ENCODE results near the gene HTR2B. TPM values are rescaled to one million over a fixed set of nuclear protein-coding genes. Genes with fewer than 3 reads are reported as not detected.
"Not testable (repeated sequence)": the region's sequence is repeated elsewhere in the genome, so short reads cannot be mapped to it uniquely, and the experiment has no call there.

Gene HTR2B
- total RNA-seq, 1 donor from 2014 or later, result 4.2 TPM

DNA sequence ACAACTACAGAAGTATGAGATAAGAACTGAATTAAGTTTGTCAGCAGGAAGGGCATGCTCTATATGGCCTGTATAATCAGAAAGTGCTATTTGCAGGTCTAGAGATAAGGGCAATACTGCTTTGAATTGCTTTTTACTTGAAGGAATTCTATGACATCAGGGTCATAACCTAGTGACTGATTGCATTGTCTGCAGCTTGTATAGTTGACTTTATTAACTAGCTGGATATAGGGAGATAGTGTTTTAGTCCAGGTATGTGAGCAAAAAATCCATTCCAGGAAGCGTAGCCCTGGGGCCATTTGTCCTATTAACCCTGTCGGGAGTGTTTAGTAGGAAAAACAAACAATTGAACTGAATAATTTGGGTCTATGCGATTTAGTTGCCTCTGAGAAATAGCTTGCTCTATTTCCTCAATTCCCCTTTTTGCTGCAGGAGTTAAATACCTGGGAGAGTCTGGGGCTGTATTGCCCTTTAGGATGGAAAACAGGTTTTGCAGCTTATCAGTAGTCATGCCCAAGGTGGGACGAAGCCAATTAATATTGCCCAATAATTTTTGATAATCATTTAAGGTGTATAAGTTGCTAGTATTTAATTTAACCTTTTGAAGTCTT lies 30.0 kb downstream of the HTR2B start:
- no peak for DNase-seq (ENCODE audit: low read depth, low spot score)

DNA sequence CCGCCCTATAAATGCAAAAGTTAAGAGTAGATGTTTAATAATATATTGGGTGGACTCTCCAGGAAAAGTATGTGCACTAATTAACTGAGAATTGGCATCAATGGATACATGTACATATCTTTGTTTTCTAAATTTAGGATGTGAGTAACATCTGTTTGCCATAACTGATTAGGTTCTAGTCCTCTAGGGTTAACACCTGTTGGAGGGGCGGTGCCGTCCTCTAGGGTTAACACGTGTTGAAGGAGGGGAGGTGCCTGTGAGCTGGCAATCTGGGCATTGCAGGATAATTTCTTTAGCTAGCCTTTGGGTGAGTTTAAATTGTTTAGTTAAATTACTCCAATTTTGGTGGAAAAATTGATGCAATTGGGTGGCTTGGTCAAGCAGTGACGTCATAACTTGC lies 30.9 kb downstream of the HTR2B start:
- no peak for DNase-seq (ENCODE audit: low read depth, low spot score)

DNA sequence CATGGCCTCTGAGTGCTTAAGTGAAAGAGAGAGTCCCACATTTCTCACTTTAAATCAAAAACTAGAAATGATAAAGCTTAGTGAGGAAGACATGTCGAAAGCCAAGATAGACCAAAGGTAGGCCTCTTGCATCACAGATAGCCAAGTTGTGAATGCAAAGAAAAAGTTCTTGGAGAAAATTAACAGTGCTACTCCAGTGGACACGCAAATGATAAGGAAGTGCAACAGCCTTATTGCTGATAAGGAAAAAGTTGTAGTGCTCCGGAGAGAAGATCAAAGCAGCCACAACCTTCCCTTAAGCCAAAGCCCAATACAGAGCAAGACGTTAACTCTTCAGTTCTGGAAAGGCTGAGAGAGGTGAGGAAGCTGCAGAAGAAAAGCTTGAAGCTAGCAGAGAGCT lies 36.1 kb downstream of the HTR2B start:
- no peak for DNase-seq (ENCODE audit: low read depth, low spot score)

DNA sequence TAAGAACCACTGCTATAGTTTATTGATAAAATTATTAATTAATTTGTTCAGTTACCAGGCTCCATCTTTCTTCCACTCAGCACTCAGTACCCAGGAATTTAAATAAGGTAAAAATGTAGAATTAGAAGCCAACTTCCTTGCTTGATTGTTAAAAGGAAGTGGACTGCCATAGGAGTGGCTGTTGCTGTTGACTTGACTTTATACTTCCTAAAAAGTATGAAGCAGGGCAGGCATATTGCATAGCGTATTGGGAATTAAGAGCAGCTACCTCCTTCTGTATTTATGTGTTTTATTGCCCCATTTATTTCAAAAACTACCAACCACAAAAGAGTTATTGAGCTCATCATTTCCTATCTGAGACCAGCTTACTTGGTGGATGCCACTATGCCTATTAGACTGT lies 40.3 kb downstream of the HTR2B start:
- no peak for DNase-seq (ENCODE audit: low read depth, low spot score)

DNA sequence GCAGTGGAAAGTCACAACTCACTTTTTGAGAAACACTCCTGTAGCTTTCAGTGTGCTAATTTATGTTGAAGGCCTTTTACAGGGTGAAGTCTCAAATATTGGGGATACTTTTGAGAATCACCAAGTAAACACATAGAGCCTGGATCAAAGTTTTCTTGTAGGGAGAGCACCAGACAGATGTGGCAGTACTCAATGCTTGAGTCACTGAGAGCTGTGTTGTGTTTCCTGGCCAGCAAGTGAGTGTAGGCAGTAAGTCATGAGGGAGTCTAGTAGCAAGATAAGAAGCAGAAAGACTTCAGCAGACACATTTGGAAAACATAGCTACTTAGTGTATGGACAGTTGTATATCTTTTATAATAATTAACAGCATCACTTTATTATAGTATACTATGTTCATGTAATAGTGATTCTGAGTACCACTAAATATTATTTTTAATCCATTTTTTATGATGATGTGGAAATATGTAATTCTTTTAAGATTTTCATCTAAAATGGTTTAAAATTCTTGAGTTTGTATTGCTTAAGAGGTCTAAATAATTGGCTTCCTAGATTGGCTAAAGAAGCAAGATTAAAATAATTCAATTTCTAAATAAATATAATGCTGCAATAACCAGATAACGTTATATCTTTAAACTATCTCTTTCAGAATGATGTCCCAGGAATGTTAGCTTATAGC lies 55.3 kb downstream of the HTR2B start:
- DNase-seq (ENCODE audit: low read depth, low spot score), result peak; percentile 29

DNA sequence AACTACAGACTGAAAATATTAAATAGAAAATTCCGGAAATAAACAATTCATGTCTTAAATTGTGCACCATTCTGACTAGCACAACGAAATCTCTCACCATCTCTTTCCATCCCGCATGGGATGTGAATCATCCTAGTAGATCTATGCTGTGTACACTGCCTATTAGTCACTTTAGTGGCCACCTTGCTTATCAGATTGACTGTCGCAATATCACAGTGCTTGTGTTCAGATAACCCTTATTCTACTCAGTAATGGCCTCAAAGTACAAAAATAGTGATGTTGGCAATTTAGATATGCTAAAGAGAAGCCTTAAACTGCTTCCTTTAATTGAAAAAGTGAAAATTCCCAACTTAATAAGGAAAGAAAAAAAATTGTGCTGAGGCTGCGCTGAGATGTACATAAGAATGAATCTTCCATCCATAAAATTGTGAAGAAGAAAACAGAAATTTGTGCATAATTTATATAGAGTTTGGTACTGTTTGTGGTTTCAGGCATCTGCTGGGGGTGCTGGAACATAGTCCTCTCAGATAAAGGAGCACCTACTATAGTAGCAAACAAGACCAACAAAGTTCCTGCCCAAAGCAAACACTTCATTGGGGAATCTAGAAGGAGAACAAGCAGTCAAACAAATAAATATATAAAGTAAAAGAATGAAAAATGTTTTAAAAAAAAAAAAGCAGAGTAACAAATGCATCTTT lies 56.2 kb downstream of the HTR2B start:
- peak; percentile 20 for DNase-seq (ENCODE audit: low read depth, low spot score)

DNA sequence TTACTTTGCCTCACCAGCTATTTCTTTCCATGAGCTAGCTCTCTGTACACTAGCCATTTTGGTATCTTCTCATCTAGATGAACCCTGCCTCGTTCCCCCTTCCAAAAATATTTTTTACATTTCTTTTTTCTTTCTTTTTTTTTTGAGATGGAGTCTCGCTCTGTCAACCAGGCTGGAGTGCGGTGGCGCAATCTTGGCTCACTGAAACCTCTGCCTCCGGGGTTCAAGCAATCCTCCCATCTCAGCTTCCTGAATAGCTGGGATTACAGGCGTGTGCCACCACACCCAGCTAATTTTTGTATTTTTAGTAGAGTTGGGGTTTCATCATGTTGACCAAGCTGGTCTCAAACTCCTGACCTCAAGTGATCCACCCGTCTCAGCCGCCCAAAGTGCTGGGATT lies 57.3 kb downstream of the HTR2B start:
- DNase-seq (ENCODE audit: low read depth, low spot score), result not testable (repeated sequence)

DNA sequence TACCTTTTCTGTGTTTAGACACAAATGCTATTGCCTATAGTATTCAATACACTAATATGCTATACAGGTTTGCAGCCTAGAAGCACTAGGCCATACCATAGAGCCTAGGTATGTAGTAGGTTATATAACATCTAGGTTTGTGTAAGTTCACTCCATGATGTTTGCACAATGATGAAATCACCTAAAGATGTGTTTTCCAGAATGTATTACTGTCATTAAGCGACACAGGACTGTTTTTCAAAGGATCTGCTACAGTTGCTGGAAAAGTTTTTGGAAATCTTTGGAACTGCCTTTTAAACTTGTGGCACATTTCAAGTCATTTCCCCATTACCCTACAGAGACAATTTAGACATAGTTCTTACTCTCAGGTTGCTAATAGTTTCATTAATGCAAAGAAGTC lies 58.9 kb downstream of the HTR2B start:
- DNase-seq (ENCODE audit: low read depth, low spot score), result no peak

DNA sequence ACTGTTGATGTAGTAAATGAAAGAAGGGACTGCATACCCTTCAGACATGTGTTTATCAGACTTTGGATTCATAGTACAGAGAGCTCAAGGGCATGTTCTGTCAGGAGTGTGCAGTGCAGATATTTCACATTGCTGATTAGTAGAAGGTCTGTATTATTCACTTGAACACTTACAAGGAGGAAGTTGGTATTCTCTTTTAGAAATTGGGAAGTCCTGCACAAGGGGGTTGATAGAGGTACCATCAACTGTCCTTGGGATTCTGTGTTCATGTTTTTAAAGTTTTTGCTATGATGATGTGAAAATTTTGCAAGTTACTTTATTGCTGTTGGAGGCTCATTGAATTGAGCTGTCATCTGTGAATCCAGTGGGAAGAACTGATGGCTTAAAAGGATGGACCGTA lies 61.5 kb downstream of the HTR2B start:
- no peak for DNase-seq (ENCODE audit: low read depth, low spot score)

DNA sequence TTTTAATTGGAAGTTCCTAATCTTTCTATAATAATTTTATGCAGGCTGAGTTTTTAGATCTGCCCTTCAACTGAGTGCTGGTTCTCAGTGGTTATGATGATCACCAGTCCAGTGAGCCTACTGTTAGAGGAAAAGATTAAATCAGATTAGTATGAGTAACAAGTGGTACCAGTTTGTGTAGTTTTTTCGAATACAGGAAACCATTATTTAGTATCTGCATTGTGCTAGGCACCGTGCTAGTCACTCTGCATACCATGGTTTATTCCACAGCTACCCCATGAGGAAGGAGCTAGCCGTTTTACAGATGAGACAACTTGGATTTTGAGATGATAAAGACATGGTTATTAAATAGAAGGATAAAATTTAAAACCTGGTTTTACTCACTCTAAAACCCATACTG lies 62.1 kb downstream of the HTR2B start:
- no peak for DNase-seq (ENCODE audit: low read depth, low spot score)

DNA sequence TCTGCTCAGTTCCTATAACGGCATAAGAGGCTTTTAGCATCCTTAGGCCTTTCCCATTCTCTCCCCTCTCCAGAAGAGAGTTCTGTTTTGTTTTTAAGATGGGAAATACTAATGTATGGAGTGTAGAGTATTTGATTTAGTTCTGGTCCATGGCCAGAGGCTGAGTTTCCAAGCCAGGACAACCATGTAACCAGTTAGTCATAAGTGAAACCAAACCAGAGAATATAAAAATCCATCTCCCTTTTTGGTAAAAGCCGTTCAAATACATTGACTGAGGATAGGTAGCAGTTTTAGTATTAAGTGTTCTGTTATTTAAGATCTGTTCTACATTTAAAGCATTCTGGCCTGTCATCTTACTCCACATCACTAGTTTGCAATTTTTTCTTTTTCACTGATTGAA lies 65.1 kb downstream of the HTR2B start:
- DNase-seq (ENCODE audit: low read depth, low spot score), result no peak

DNA sequence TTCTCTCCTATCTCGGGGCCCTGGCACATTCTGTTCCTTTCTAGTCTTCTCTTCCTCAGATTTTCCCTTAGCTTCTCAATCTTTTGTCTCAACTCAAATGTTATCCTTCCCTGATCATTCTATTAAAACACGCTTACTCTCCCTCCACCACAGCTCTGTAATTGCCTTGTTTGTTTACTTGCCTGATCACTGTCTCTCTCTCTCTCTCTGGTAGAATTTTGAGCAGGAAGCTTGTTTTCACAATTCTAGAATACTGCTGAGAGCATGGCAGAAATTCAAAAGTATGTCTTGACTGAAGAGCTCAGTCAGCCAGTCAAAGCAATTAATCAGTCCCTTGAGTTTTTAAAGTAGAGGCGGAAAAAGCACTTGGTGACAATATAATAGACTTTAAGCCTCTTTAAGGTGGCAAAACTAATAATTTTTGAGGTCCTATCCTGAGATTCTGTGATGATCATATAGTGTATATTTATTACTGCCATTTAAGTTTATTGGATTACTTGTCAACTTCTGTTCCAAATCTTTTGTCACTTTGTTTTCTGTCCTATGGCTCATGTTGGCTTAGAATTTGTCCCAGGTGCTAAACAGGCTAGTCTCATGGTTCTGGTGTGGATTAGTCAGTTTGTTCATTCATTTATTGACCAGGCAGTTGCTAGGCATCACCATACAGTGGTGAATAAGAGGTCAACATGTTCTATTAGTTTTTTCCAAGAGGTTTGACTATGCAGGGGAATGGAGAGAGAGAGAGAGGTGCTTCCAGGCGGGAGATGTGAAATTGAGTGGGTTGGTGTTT lies 65.9 kb downstream of the HTR2B start:
- no peak for DNase-seq (ENCODE audit: low read depth, low spot score)

Other genes with a start within 250 kb of the HTR2B start
- gene GPR55, start 199.8 kb downstream of the HTR2B start, total RNA-seq, result not detected in 2 replicates
- gene SPATA3, start 128.9 kb downstream of the HTR2B start, total RNA-seq, result not detected in 2 replicates
- not detected in 2 replicates for gene C2orf72, start 87.5 kb downstream of the HTR2B start, total RNA-seq
- 191 and 194 TPM in 2 replicates for gene PSMD1, start 68.2 kb downstream of the HTR2B start, total RNA-seq
- 21.1 and 26.7 TPM in 2 replicates for gene ARMC9, start 73.6 kb upstream of the HTR2B start, total RNA-seq

All from pulmonary artery endothelial cell (primary cell).